HCT116 (cell line): Measurements from ENCODE around the gene RHEBL1. TPM values are rescaled to one million over a fixed set of nuclear protein-coding genes. Genes with fewer than 3 reads are reported as not detected.

Experiments
- ATAC-seq: fragments of 200-7000 bp; cut with Tn5 transposase; 2 replicates; pipeline ENCODE4 v1.9.1; 2020; ENCODE audit warnings: mild to moderate bottlenecking, moderate library complexity
- BruUV-seq: library from RNA; stranded (reverse); fragments of 400-500 nt; replicated peaks from 2 replicates; lab custom pipeline; 2021; lab: Mats Ljungman, UMichigan
- CTCF ChIA-PET: fragments of 300-600 bp; sonication (Branson Sonifier 250); formaldehyde crosslinking; loops from one replicate; lab custom pipeline; 2021; ENCODE audit warnings: antibody characterized with exemption; lab: Charles Lee
- POLR2A ChIA-PET: fragments of 300-600, 350-600 bp; sonication (Branson Sonifier 250); formaldehyde crosslinking; loops from one replicate; lab custom pipeline; 2021; ENCODE audit warnings: antibody characterized with exemption; lab: Charles Lee
- RAD21 ChIA-PET, 2 experiments: fragments of 300-600 bp; sonication (Branson Sonifier 250); formaldehyde crosslinking; loops; one replicate each; lab custom pipeline; 2023; ENCODE audit warnings: low total read pairs in 2 of 2; ENCODE audit not compliant: uncharacterized antibody in 2 of 2, unreplicated experiment in 2 of 2, low non-redundant PET in 1 of 2; lab: Charles Lee
- DNase-seq: peaks from one replicate; pipeline ENCODE4 v3.0.0-alpha.2; 2010; ENCODE audit warnings: low read depth, low spot score
- H2AFZ ChIP-seq: fragments of 200-600 bp; shearing (Covaris generic), sonication (generic); 2 replicates; pipeline ENCODE4 v1.6.1; 2017; ENCODE audit warnings: low read depth, mixed run types, mixed read lengths, antibody characterized with exemption, low read length; ENCODE audit not compliant: poor library complexity, severe bottlenecking
- H3K27ac ChIP-seq: 2 replicates; pipeline ENCODE4 v1.5.1; 2012; ENCODE audit warnings: low read depth, low read length
- H3K27me3 ChIP-seq: fragments of 200-600 bp; sonication (generic); 2 replicates; pipeline ENCODE4 v1.6.1; 2016; ENCODE audit warnings: mixed run types, low read length, mixed read lengths; ENCODE audit not compliant: insufficient read depth
- H3K36me3 ChIP-seq, 2 experiments: fragments of 200-500 bp in 1 of 2; fragments of 200-600 bp in 1 of 2; sonication (Bioruptor generic) in 1 of 2; sonication (generic) in 1 of 2; 2 replicates each; pipeline versions ENCODE4 v1.5.1 to v1.6.1; 2014 to 2016; ENCODE audit warnings: low read length in 2 of 2, inconsistent platforms in 1 of 2, mixed read lengths in 1 of 2, mixed run types in 1 of 2; ENCODE audit not compliant: insufficient read depth in 2 of 2, control insufficient read depth in 1 of 2
- H3K4me1 ChIP-seq, 2 experiments: fragments of 200-600 bp in 1 of 2; sonication (generic) in 1 of 2; 2 replicates each; pipeline versions ENCODE4 v1.5.1 to v1.6.1; 2012 to 2017; ENCODE audit warnings: low read length in 2 of 2, inconsistent platforms in 1 of 2, mild to moderate bottlenecking in 1 of 2, mixed read lengths in 1 of 2, mixed run types in 1 of 2, moderate library complexity in 1 of 2; ENCODE audit not compliant: insufficient read depth in 2 of 2, control insufficient read depth in 1 of 2
- H3K4me2 ChIP-seq: fragments of 200-600 bp; sonication (generic); 2 replicates; pipeline ENCODE4 v1.6.1; 2017; ENCODE audit warnings: mixed run types, low read length, mixed read lengths
- H3K4me3 ChIP-seq, 2 experiments: fragments of 200-600 bp in 1 of 2; sonication (generic) in 1 of 2; replicated peaks in 1 of 2; 2 replicates each; pipeline ENCODE4 v1.5.1; 2011 to 2016; ENCODE audit warnings: low read length in 2 of 2, control low read depth in 1 of 2, low read depth in 1 of 2, mild to moderate bottlenecking in 1 of 2, mixed read lengths in 1 of 2, mixed run types in 1 of 2
- H3K79me2 ChIP-seq: fragments of 200-600 bp; sonication (generic); 2 replicates; pipeline ENCODE4 v1.6.1; 2017; ENCODE audit warnings: mild to moderate bottlenecking, mixed run types, low read length, moderate library complexity, mixed read lengths; ENCODE audit not compliant: insufficient read depth
- H3K9ac ChIP-seq: fragments of 200-600 bp; sonication (generic); 2 replicates; pipeline ENCODE4 v1.6.1; 2016; ENCODE audit warnings: low read length, mixed read lengths
- H3K9me2 ChIP-seq: fragments of 200-600 bp; sonication (generic), shearing (Covaris generic); 2 replicates; pipeline ENCODE4 v1.6.1; 2017; ENCODE audit warnings: mixed run types, mild to moderate bottlenecking, moderate library complexity; ENCODE audit not compliant: insufficient read depth
- H3K9me3 ChIP-seq, 2 experiments: fragments of 200-500 bp in 1 of 2; fragments of 200-600 bp in 1 of 2; sonication (Bioruptor generic) in 1 of 2; sonication (generic) in 1 of 2; 2 replicates each; pipeline ENCODE4 v1.6.1; 2014 to 2017; ENCODE audit warnings: low read length in 2 of 2, mixed read lengths in 2 of 2, inconsistent platforms in 1 of 2, low read depth in 1 of 2, mild to moderate bottlenecking in 1 of 2, mixed run types in 1 of 2, moderate library complexity in 1 of 2; ENCODE audit not compliant: control insufficient read depth in 1 of 2, insufficient read depth in 1 of 2
- H4K20me1 ChIP-seq: fragments of 200-600 bp; sonication (generic), shearing (Covaris generic); 2 replicates; pipeline ENCODE4 v1.6.1; 2017; ENCODE audit warnings: mixed run types, mild to moderate bottlenecking, moderate library complexity; ENCODE audit not compliant: insufficient read depth
- CBX3 ChIP-seq: IDR thresholded peaks from 2 replicates; pipeline ENCODE4 v1.6.1; 2012; ENCODE audit warnings: low read depth
- CEBPB ChIP-seq: IDR thresholded peaks from 2 replicates; pipeline ENCODE4 v1.6.1; 2012; ENCODE audit warnings: low read depth
- CTCF ChIP-seq, 3 experiments: fragments of 200-600 bp in 1 of 3; sonication (generic) in 1 of 3; IDR thresholded peaks in 2 of 3; conservative IDR thresholded peaks in 1 of 3; 2 replicates each; pipeline ENCODE4 v1.5.1; 2012 to 2017; ENCODE audit warnings: low read depth in 2 of 3, low read length in 2 of 3, antibody characterized with exemption in 1 of 3, borderline replicate concordance in 1 of 3, control low read depth in 1 of 3, mild to moderate bottlenecking in 1 of 3, mixed read lengths in 1 of 3, mixed run types in 1 of 3, moderate library complexity in 1 of 3; ENCODE audit not compliant: insufficient read depth in 1 of 3
- EGR1 ChIP-seq: IDR thresholded peaks from 2 replicates; pipeline ENCODE4 v1.6.1; 2012; ENCODE audit warnings: low read depth
- ELF1 ChIP-seq: IDR thresholded peaks from 2 replicates; pipeline ENCODE4 v1.6.1; 2012; ENCODE audit warnings: low read depth, borderline replicate concordance
- EZH2 ChIP-seq: fragments of 200-600 bp; sonication (generic); IDR thresholded peaks from 2 replicates; pipeline ENCODE4 v1.6.1; 2017; ENCODE audit warnings: antibody characterized with exemption, mixed run types
- EZH2phosphoT487 ChIP-seq: fragments of 200-600 bp; IDR thresholded peaks from 2 replicates; pipeline ENCODE4 v1.6.1; 2018; ENCODE audit warnings: antibody characterized with exemption, borderline replicate concordance
- FOSL1 ChIP-seq: IDR thresholded peaks from 2 replicates; pipeline ENCODE4 v1.6.1; 2012; ENCODE audit warnings: low read depth
- MAX ChIP-seq: IDR thresholded peaks from 2 replicates; pipeline ENCODE4 v1.6.1; 2012
- POLR2A ChIP-seq: IDR thresholded peaks from 2 replicates; pipeline ENCODE4 v1.7.0; 2011; ENCODE audit warnings: borderline replicate concordance; ENCODE audit not compliant: insufficient read depth, insufficient read length; ENCODE audit errors: extremely low read depth
- RAD21 ChIP-seq: IDR thresholded peaks from 2 replicates; pipeline ENCODE4 v1.6.1; 2012; ENCODE audit warnings: low read depth, mild to moderate bottlenecking
- REST ChIP-seq: IDR thresholded peaks from 2 replicates; pipeline ENCODE4 v1.6.1; 2012; ENCODE audit warnings: low read depth
- SIN3A ChIP-seq: IDR thresholded peaks from 2 replicates; pipeline ENCODE4 v1.6.1; 2012; ENCODE audit warnings: low read depth
- SP1 ChIP-seq: IDR thresholded peaks from 2 replicates; pipeline ENCODE4 v1.6.1; 2012; ENCODE audit warnings: low read depth
- SRF ChIP-seq: IDR thresholded peaks from 2 replicates; pipeline ENCODE4 v1.6.1; 2012; ENCODE audit warnings: low read depth
- TCF7L2 ChIP-seq: IDR thresholded peaks from 2 replicates; pipeline ENCODE4 v1.7.0; 2011; ENCODE audit warnings: borderline replicate concordance, inconsistent platforms; ENCODE audit not compliant: insufficient read depth, insufficient read length; ENCODE audit errors: extremely low read depth
- YY1 ChIP-seq: IDR thresholded peaks from 2 replicates; pipeline ENCODE4 v1.6.1; 2011; ENCODE audit warnings: low read length, low read depth, moderate library complexity, mild to moderate bottlenecking; ENCODE audit not compliant: insufficient replicate concordance; ENCODE audit errors: extremely low read depth
- ZBTB33 ChIP-seq: IDR thresholded peaks from 2 replicates; pipeline ENCODE4 v1.6.1; 2011; ENCODE audit warnings: mild to moderate bottlenecking, low read length, moderate library complexity; ENCODE audit not compliant: insufficient replicate concordance; ENCODE audit errors: extremely low read depth
- ZFX ChIP-seq: fragments of 450-650 bp; IDR thresholded peaks from 2 replicates; pipeline ENCODE4 v1.6.1; 2017
- ZNF274 ChIP-seq: fragments of 200-500 bp; sonication (Bioruptor generic); IDR thresholded peaks from 2 replicates; pipeline ENCODE4 v1.6.1; 2014; ENCODE audit warnings: mild to moderate bottlenecking, low read depth, low read length, inconsistent platforms
- intact Hi-C: fragments of 100-400 bp; cut with micrococcal nuclease; formaldehyde crosslinking; loops from 2 replicates; pipeline ENCODE4 v1.10.0; 2022
- total RNA-seq: library from RNA; stranded (reverse); gene quantifications from one replicate; pipeline ENCODE4 v1.2.1, GENCODE V29; 2021; ENCODE audit not compliant: unreplicated experiment

Gene RHEBL1
- total RNA-seq, 1 experiment from 2014 or later: 2.8 TPM

GRCh38 chr12:49039421-49040363, 30.1 kb downstream of the RHEBL1 start:
- CTCF ChIA-PET: no interaction called here
- Histone ChIP-seq H3K9me2 (no peaks in the 10 kb centered on the region), H3K4me1 (no peaks in the 10 kb centered on the region), H3K79me2 (no peaks in the 10 kb centered on the region), H3K9me3 (no peaks in the 10 kb centered on the region), H3K9ac (no peak overlapping the region), H3K27ac (no peak overlapping the region), H3K36me3 (peaks cover 56 to 80% of the 10 kb centered on the region in 2 experiments), H4K20me1 (no peaks in the 10 kb centered on the region), H2AFZ (no peak overlapping the region), H3K27me3 (no peaks in the 10 kb centered on the region), H3K4me2 (no peak overlapping the region), H3K4me3 (no peak overlapping the region)
- no peak for DNase-seq
- TSS peak; percentile 10 for BruUV-seq
- TF ChIP-seq POLR2A (no peak), SP1 (no peak), TCF7L2 (no peak), SRF (no peak), EZH2 (no peak), EZH2phosphoT487 (no peak), CBX3 (no peak), ZFX (no peak), RAD21 (no peak), FOSL1 (no peak), ZBTB33 (no peak), CEBPB (no peak), REST (no peak), CTCF (IDR thresholded peaks at IDR 0.05 in 2 of 3, conservative IDR thresholded peaks at IDR 0.05 in 1 of 3; ENCODE audit: borderline replicate concordance in 1 of 3, insufficient read depth in 1 of 3, low read depth in 2 of 3, low read length in 2 of 3) (no peak), MAX (no peak), EGR1 (no peak), ELF1 (no peak), SIN3A (no peak), ZNF274 (no peak), YY1 (no peak)
- intact Hi-C loops: no loop called here
- POLR2A ChIA-PET: no interaction called here
- RAD21 ChIA-PET: no interaction called here
- ATAC-seq: no peak
